HL-60 (cell line): ENCODE measurements around the gene PCNX3.

Source experiments
- GABPA ChIP-seq: IDR thresholded peaks from 2 replicates; pipeline ENCODE4 v1.6.1; 2012; ENCODE audit warnings: low read depth
- POLR2AphosphoS5 ChIP-seq: IDR thresholded peaks from 2 replicates; pipeline ENCODE4 v1.6.1; 2012; ENCODE audit warnings: low read depth
- REST ChIP-seq: IDR thresholded peaks from 2 replicates; pipeline ENCODE4 v1.6.1; 2012; ENCODE audit warnings: low read depth; ENCODE audit not compliant: insufficient replicate concordance
- SPI1 ChIP-seq: IDR thresholded peaks from 2 replicates; pipeline ENCODE4 v1.6.1; 2012; ENCODE audit warnings: low read depth, mild to moderate bottlenecking, borderline replicate concordance
- TF ChIP-seq, protein P1 (sequence below): IDR thresholded peaks from one replicate; pipeline ENCODE4 v1.5.1; 2011; ENCODE audit warnings: low read length, control low read depth, inconsistent platforms; ENCODE audit not compliant: insufficient read depth

DNA sequence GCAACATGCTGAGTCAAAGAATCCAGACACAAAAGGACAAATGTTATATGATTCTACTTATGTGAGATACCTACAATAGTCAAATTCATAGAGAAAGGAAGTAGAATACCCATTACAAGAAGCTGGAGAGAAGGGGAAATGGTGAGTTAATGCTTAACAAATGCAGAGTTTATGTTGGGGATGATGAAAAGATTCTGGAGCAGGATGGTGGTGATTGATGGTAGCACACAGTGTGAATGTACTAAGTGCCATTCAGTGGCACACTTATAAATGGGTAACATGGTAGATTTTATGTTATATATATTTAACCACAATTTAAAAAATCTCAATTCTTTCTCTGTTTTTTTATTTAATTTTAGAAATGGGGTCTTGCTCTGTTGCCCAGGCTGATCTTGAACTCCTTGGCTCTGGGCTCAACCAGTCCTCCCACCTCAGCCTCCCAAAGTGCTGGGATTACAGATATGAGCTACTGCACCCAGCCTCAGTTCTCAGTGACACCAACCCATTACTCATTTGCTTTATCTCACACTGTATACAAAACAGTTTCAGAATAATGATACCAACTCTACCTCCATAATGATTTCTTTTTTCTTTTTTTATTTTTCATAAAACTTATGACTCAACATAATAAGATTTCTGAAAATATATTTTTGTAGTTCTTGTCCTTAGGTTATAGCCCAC lies 56.7 kb downstream of the PCNX3 start:
- TF ChIP-seq, protein P1, sequence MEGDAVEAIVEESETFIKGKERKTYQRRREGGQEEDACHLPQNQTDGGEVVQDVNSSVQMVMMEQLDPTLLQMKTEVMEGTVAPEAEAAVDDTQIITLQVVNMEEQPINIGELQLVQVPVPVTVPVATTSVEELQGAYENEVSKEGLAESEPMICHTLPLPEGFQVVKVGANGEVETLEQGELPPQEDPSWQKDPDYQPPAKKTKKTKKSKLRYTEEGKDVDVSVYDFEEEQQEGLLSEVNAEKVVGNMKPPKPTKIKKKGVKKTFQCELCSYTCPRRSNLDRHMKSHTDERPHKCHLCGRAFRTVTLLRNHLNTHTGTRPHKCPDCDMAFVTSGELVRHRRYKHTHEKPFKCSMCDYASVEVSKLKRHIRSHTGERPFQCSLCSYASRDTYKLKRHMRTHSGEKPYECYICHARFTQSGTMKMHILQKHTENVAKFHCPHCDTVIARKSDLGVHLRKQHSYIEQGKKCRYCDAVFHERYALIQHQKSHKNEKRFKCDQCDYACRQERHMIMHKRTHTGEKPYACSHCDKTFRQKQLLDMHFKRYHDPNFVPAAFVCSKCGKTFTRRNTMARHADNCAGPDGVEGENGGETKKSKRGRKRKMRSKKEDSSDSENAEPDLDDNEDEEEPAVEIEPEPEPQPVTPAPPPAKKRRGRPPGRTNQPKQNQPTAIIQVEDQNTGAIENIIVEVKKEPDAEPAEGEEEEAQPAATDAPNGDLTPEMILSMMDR: no peak
- no peak for TF ChIP-seq POLR2AphosphoS5
- TF ChIP-seq REST: no peak
- no peak for TF ChIP-seq SPI1
- no peak for TF ChIP-seq GABPA
